ENCODE measurements around the gene BRD3OS. TPM values are rescaled to one million over a fixed set of nuclear protein-coding genes. Genes with fewer than 3 reads are reported as not detected.

BRD3OS gene
- total RNA-seq, 2 donors from 2014 or later, result 11.9 to 14.3 TPM

GRCh38 chr9:133986774-133987445 lies 38.4 kb upstream of the BRD3OS start:
- intact Hi-C loops (cut with DNase I), result loop anchor here in 1 of 2 donors (5.0 kb wide), 1 partner anchor 130 kb away; no protein-coding TSS in a partner anchor
- DNase-seq (ENCODE audit: low spot score), result peak; percentile 44

DNA sequence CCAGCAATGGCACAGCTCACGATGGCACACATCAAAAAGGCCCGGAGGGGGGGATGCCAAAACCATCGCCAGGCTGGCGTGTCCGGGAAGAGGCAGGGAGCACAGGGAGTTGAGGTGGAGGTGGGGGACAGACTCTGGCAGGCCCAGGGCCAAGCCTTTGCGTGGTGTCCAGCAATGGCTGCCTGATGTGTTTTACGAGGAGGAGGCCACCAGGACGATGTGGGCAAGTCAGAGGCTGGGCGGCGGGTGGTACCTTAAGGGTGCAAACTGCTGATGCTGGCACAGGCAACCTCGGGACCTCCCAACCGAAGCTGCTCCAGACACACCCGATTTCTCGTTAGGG lies 37.9 kb upstream of the BRD3OS start:
- intact Hi-C loops (cut with DNase I), result loop anchor here in 1 of 2 donors (5.0 kb wide), 1 partner anchor 130 kb away; no protein-coding TSS in a partner anchor
- DNase-seq (ENCODE audit: low spot score), result peak; percentile 63

DNA sequence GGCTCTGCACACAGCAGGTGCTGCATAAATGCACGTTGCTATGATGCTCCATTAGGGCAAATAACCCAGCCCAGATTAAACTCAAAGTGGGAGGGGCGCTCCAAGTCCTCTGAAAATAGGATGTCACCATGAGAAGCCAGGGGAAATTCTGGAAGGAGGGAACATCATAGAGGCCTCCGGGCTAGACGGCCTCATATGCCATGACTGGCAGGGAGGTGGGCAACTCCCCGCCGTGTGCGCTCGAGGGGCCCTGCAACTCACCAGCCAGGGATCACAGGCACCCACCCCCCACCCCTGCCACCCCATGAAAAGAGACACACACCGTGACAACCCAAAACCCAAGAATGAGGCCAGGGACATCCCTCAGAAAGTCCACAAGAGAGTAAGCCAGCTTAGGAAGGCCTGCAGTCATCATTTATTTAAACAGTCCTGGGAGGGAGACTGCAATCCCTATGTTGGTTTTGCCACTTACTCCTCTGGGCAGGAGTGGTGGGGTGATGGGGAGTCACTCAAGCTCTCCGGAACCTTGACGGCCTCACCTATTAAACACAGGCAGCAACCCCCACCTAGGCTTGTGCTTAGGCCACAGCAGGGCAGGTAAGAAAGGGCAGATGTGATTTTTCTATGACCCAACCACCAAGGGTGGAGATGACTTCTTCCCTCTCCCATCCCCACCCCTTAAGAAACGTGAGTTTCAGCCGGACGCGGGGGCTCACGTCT lies 37.2 kb upstream of the BRD3OS start:
- intact Hi-C loops (cut with DNase I), result loop anchor here in 1 of 2 donors (5.0 kb wide), 1 partner anchor 131 kb away; no protein-coding TSS in a partner anchor
- DNase-seq (ENCODE audit: low spot score), result peak; percentile 40

DNA sequence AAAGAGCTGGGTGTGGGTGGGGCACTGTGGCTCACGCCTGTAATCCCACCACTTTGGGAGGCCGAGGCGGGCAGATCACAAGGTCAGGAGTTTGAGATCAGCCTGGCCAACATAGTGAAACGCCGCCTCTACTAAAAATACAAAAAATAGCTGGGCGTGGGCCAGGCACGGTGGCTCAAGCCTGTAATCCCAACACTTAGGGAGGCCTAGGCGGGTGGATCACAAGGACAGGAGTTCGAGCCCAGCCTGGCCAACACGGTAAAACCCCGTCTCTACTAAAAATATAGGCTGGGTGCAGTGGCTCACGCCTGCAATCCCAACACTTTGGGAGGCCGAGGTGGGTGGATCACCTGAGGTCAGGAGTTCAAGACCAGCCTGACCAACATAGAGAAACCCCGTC lies 36.5 kb upstream of the BRD3OS start:
- intact Hi-C loops (cut with DNase I), result loop anchor here in 1 of 2 donors (5.0 kb wide), 1 partner anchor 131 kb away; no protein-coding TSS in a partner anchor
- peak; percentile 61 for DNase-seq (ENCODE audit: low spot score)

GRCh38 chr9:133989625-133990365 lies 35.5 kb upstream of the BRD3OS start:
- peak; percentile 75 for DNase-seq (ENCODE audit: low spot score)
- intact Hi-C loops (cut with DNase I), result loop anchor here in 1 of 2 donors (5.0 kb wide), 1 partner anchor 132 kb away; no protein-coding TSS in a partner anchor

DNA sequence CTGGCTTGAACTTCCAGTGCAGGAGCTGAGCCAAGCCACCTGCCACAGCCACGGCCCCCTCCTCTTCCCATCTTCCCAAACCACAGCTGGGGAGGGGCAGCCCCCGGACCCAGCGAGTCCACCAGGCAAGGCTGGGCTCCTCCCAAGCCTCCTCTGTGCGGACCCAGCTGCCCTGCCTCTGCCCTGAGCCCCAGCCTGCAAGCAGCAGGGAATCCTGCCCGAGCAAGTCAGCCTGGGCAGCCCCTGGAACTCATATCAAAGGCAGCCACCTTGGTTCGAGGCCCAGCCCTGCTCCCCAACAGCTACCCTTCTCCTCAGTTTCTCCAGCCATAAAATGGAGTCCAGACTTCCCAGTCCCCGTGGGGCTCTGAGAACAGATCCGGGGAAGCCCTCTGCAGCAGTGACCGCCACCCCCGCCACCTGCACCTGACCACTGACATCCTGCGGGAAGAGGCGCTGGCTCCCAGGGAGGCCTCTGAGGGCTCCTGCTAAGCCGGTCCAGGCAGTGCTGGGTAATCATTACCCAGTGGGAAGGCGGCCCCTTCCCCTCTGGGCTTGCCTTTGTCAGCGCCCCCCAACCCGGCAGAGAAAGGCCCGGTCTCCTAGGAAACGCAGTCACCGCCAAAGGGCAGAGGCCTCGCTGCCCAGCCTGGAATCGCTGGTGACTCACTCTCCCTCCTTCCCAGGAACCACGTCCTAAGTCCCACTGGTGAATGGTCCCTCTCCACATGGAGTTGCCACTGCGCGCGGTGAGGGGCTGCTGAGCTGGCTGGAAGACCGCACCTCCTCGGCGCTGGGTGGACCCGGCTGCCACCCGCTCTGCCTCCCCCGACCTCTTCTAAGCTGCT lies 34.7 kb upstream of the BRD3OS start:
- DNase-seq (ENCODE audit: low spot score), result peak; percentile 86
- intact Hi-C loops (cut with DNase I), result no loop called here

GRCh38 chr9:133991214-133991921 lies 33.9 kb upstream of the BRD3OS start:
- intact Hi-C loops (cut with DNase I), result no loop called here
- DNase-seq (ENCODE audit: low spot score), result peak; percentile 82

- peak; percentile 87 for DNase-seq (ENCODE audit: low spot score)
- intact Hi-C loops (cut with DNase I), result no loop called here
Measured at GRCh38 chr9:133991964-133992779, 33.1 kb upstream of the BRD3OS start, which contains the start of gene VAV2. Gene VAV2, minus strand, starts transcription at chr9:133992324. Its CDS starts 46 bp downstream, at chr9:133992278.

GRCh38 chr9:133992780-133993634 lies 32.3 kb upstream of the BRD3OS start:
- intact Hi-C loops (cut with DNase I), result loop anchor here in 1 of 2 donors (1.0 kb wide), 1 partner anchor 200 kb away; no protein-coding TSS in a partner anchor
- peak; percentile 97 for DNase-seq (ENCODE audit: low spot score)

- peak; percentile 81 for DNase-seq (ENCODE audit: low spot score)
- intact Hi-C loops (cut with DNase I), result loop anchor here (1.0 to 2.0 kb wide), 2 partner anchors 200 to 201 kb away; no protein-coding TSS in a partner anchor
Measured at GRCh38 chr9:133993635-133994253, 31.5 kb upstream of the BRD3OS start.

DNA sequence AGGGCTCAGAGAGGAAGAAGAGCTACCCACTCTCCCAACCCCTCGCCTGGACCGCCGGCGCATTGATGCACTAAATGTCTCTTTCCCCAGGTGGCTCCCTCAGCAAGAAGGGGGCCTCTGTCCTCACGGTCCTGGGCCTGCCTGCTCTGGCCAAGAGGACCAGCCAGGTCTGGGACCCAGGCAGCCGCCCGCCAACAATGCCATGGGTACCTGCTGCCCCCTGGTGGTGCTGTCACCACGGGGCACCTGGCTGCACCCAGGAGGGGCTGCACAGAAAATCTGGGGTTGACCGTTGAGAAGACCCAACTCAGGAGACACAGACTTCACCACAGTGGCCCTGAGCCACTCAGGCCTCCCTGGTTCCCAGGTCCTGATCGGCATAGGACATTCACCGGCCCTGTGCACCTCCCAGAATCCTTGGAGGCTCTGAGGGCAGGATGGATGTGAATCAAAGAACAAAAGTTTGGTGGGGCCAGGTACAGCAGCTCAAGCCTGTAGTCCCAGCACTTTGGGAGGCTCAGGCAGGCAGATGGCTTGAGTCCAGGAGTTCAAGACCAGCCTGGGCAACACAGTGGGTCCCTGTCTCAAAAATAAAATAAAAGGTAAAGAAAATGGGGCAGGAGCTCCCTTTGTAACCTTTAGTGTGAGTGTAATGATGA lies 30.8 kb upstream of the BRD3OS start:
- intact Hi-C loops (cut with DNase I), result loop anchor here in 1 of 2 donors (2.0 kb wide), 1 partner anchor 202 kb away; no protein-coding TSS in a partner anchor
- DNase-seq (ENCODE audit: low spot score), result peak; percentile 94

DNA sequence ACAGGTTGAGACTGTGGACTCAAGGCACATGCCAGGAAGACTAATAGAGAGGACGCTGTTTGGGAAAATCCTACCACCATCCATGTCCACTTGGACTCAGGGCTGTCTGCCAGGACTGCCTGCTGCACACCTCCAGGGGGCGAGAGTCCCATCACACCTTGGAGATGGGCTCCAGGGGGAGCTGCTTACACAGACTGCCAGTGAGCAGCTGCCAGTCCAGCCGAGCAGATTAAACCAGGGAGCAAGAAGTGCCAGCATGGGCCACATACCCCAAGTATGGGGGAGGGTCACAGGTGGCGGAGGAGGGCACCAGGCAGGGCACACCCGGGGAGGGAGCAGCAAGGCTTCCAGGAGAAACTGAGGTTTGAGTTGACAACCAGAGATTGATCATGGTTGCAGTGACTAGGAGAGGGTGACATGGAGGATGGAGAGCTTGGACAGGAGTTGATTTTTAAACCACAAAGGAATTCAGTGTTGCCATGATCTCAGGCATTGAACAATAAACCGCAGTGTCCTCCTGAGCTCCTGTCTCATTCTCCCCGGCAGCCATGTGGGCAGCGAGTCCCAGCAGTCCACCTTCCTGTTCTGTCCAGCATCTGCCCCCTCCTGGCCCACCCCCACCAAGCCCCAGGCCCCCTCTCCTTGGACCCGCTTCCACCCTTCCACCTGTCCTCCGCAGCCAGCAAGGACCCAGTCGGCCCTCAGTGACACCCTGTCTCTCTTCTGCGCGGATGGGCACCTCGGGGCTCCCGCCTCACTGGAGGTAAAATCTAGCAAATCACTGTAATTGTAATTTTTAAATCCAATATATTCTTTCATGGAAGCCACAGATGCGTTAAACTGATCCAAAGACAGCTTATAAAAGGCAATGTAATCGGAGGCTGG lies 30.0 kb upstream of the BRD3OS start:
- intact Hi-C loops (cut with DNase I), result loop anchor here in 1 of 2 donors (2.0 kb wide), 1 partner anchor 202 kb away; no protein-coding TSS in a partner anchor
- no peak for DNase-seq (ENCODE audit: low spot score)

DNA sequence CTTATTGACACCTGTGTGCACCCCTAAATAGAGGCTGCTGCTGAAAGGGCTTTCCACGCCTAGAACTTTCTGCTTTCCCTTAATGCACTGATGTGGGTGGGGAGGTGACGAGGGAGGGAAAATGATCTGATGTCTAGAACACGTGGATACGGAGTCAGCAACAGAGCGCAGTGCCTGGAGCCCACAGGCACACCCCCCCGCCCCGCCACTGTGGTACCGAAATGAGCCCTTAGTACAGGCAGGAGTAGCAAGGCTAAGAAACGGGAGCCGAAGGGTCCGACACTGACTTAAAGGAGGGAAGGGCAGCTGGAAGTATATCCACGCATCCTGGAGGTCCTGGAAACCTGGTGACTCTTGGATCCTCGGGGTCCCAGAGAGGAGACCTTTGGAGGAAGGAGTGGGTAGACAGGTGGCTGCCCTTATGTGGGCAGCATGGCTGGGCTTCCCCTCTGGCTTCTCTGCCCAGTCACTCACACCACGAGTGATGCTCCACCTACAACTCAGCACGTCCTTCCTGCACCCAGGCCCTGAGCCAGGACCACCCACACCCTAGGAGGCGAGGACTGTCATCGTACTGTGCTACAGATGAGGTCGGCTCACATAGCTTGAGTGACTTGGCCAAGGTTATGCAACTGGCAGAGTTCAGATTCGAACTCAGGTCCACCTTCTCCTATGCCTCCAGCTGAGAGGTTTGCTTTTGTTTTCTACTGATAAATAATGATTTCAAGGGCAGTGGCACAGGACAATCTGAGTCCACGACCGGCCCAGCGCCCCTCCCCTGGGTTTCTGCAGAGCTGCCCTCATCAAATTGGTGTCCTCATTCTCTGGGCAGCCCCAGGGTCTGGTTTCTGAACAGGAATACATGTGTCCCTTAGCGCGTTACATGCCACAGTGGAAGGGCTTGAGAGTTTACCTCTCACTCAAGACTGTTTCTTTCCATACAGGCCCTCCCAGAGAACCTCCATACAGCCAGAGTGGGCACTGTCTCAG lies 28.5 kb upstream of the BRD3OS start:
- intact Hi-C loops (cut with DNase I), result no loop called here
- peak; percentile 32 for DNase-seq (ENCODE audit: low spot score)
